Activated T-cell treated with anti-CD3 and anti-CD28 coated beads, Interleukin-2, amount 50 U/mL, for 48 hours (primary cell): Measurements from ENCODE around the gene LAMB2.

ENCODE experiments used
- DNase-seq, 2 experiments: peaks; one replicate each; pipeline ENCODE4 v3.0.0-alpha.2; 2020

The LAMB2 gene

DNA sequence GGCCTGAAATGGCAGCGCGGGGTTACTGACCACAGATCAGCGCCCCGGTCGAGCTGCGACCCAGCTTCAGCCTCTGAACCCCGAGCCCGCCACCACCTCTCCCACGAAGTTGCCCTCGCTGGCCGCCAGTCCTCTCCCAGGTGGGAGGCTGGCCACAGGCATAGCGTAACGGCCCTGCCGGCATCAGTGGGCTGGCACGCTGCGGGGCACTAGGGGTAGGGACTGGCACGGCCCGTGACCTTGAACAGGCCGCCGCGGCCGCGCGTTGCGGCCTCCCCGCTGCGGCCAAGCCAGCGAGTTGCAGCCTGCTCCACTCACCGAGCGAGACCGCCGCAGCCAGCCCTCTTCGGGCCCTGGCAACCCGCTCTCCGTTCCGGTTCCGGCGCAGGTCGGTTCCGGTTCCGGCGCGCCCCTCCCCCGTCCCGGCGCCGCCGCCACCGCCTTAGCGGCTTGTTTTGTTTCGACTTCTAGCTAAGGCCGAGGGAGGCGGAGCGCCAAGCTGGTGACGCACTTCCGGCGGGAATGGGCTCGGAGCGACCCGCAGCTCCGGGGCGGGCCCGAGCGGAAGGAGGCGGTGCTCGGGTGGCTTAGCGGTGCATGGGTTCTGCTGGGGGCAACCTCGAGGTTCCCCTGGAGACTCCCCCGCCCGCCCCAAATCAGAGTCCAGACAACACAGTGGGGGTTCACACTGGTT lies 12.3 kb downstream of the LAMB2 start, which contains the start of gene USP19:
USP19 (minus strand) TSS at position 386 of the 694 bp plus-strand sequence. CDS start 1,678 bp downstream, outside the sequence.
- DNase-seq: peak; percentile 96

DNA sequence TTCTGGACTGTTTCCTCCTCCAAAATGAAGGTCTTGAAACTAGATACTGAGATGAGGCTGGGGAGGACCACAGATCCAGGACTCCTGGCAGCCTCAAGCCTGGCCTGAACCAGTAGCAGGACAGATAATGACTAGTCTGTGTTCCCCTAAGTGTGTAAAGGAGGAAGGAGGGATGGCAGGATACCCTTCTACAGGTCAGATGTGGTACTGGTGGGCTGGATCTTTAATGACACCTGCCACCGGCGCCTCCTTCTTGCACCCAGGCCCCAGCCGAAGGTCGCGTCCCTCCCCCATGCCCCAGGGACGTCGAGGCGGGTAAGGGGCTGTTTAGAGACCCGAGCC lies 12.8 kb downstream of the LAMB2 start:
- DNase-seq: peak in 1 of 2 experiments; percentile 25

DNA sequence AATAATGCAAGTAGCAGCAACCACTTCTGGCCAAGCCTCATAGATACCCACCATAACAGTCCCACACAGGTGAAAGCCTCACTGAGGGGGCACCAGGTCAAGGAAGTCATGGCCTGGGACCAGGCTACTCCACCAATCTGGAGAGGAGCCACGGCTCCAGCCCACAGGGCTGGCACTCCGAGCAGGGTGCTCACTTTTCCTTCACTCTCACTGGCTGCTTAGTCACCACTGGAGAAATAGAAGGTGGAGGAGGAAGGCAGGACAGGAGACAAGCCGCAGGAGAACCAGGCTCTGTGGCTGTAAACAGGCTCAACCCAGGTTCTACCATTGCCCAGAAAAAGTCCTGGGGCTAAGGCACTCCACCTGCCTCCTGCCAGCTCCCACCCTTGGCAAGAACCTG lies 13.4 kb downstream of the LAMB2 start:
- no peak for DNase-seq

DNA sequence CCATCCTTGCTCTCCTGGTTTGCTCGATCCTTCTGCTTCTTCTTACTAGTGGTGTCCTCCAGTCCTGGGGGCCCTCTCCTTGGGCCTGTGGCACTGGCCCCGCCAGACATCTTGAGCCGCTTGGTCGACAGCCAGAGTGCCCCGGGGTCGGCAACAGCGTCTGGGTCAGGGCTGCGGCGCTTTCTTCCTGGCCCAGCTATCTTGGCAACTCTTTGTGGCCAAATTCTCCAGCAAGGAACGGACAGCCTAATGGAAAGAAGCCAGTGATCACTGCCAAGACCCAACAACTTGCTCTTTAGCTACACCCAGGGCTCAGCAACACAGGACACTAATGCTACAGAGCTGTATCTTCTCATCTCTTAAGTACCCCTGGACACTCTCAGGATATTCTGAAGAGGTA lies 13.8 kb downstream of the LAMB2 start:
- DNase-seq: no peak

DNA sequence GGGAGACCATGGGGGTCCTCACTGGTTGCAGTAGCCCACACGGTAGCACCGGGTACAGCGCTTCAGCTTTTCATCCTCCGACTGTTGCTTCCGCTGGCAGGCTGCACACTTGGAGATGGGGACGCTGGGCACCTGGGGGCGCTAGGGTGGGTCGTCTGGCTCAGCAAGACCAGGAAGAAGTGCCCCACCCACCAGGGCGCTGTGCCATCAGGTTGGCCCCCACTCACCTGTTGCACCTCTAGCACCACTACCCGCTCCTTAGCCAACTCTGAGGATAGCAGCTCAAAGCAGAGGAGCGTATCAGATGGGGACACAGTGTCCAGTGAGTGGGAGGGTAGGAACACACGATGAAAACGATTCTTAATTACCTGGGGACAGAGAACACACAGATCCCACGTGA lies 20.6 kb downstream of the LAMB2 start:
- DNase-seq: no peak

DNA sequence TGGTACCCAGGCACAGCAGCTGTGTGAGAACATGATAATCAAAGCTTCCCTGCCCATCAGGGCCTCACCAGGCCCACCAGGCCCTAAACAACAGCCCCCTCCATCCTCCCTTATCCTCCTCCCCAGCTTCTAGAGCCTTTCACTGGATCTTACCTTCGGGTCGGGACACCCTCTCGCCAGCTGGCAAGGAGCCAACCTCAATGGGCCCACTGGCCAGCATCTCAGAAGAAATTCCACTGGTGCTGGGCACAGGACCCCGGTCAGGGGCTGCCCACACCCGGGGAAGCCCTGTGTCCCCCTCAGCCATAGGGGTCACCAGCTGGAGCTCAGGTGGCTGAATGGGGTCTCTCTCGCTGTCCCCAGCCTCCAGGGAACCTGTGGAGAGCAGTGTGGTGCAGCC lies 21.5 kb downstream of the LAMB2 start:
- no peak for DNase-seq

DNA sequence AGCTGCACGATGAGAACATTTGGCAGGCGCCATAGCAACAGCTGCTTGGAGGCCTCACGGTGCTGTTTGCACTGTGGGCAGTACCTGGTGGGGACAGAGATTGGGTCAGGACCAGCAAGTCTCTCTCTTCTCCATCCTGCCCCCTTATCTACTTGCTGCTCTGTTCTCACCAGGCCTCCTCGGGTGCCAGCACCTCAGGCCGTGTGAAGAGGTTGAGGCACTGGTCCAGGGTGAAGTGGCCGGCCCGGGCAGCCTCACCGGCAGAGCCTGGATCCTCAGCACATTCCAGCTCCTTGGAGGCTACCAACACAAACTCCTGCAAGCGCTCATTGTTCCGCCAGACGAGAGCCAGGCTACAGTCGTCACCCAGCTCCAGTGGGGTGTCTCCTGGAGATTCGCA lies 22.1 kb downstream of the LAMB2 start:
- DNase-seq: no peak

DNA sequence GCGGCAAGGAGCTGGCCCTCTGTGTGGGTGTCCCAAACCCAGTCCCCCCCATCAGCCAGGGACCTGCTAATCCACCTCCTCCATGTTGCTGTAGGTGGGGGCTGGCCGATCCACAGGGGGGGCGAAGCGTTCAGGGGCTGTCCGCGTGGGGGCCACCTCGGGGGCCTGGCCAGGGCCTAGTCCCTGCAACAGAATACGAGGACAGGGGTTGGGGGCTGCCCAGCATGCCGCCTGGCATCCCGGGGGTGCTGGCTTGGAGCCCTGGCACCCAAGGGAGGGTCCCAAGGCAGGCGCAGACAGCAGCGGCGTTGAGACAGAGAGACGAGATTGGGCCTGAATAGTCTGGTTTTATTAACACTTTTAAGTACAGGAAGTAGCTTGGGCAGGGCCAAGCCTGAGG lies 24.5 kb downstream of the LAMB2 start:
- DNase-seq: no peak

DNA sequence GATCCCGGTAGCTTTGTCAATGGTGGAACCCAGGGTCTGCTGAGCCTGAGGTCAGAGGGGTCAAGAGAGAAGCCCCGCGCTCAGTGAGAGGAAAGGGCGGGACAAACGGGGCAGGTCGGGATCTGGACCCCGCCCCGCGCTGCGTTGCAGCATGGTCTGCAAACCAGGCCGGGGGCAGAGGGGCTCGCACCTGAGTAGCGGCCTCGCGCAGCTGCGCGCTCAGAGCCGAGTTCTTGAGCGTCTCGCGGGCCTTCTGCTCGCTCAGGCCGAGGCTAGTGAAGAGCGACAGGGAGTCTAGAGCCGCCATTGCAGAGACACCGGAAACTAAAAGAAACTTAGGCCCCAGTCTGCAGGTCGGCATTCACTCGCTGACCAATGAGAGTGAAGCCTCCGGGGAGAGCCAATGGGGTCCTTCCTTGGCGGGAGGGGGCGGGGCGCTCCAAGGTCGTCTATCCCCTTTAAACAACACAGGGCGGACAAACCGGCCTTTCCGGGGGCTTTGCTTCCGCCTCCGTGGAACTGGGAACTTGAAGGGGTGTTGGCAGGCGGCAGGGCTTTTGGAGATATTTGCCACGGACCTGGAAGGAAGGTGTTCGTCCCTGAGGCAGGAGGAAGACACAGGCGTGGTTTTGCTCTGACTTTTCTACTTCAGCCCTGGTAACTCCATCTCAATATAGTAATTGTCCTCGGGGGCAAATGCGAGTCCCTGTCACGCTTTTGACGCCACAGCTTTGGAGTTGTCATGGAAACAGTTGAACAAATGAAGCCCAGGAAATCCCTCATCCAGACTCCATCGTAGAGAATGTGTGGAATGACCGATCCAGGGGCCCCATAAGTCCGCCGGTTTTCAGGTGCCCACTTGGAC lies 28.2 kb downstream of the LAMB2 start, which contains the start of gene QARS1:
QARS1 (minus strand) TSS at position 331 of the 865 bp plus-strand sequence; CDS start at position 307, 24 bp downstream.
- DNase-seq: peak; percentile 92

DNA sequence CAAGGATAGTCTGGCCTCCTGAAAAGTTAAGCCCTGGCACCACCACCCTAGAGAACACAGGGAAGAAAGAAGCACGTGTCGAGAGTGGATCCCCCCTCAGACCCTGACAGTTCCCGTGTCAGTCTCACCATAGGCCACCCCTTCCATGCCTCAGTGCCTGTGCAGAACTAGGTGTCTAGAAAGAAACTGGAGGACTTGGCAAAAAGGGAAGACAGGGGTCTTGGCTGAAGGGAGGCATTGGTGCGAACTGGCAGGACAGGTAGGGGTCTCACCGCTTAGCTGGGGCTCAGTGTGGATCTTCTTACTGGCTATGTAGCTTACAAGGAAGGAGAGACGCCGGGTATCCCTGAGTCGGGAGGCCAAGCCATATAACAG lies 28.8 kb downstream of the LAMB2 start:
- DNase-seq: no peak

DNA sequence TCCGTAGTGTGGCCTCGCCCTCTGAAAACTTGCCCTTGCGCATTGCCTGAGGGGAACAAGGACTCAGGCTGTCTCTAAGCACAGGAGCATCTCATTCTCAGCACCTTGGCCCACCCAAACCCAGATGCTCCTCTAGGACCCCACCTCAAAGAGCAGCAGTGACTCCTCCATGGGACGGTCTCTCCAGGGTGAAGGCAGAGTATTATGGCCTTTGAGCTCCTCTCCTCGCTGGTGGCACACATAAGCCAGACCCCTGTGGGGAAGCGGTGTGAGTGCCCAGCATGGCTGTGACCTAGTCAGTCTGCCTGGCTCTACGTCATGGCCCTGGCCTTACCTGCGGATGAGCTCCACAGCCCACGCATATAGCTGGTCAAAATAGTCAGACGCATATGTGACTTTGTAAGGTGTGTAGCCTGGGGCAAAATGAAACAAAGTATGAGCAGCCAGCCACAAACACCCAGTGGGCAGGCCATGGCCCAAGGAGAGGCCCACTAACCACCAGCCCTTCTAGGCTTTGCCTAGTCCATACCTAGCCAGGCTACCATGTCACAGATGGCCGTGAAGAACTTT lies 32.7 kb downstream of the LAMB2 start:
- no peak for DNase-seq

DNA sequence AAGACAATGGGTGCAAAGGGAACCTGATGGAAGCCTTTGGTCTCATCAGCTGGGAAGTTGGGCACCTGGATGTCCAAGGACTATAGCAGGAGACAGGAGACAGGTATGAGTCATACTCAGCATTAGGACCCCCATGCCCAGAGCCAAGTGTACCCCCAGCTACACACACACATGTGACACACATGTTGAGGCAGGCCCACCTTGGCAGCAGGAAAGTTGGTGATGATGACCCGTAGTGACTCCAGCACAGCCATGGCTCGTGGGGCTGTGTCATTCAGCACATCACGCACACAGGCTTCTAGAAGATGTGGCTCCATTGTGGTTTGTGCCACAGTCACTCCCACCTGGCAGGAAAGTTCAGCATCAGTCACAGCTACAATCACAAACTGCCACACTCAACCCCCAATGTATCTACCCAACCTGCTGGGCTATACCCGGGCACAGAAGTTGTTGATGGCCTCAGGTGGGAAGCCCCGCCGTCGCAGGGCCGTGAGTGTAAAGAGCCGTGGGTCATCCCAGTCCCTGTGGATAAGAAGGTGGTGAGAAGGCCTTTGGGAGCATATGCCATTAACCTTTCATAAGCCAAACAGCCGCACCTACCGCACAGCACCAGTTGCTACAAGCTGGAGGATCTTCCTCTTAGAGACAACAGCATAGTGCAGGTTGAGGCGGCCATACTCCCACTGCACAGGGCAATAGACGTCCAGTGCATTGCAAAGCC lies 33.8 kb downstream of the LAMB2 start:
- no peak for DNase-seq

DNA sequence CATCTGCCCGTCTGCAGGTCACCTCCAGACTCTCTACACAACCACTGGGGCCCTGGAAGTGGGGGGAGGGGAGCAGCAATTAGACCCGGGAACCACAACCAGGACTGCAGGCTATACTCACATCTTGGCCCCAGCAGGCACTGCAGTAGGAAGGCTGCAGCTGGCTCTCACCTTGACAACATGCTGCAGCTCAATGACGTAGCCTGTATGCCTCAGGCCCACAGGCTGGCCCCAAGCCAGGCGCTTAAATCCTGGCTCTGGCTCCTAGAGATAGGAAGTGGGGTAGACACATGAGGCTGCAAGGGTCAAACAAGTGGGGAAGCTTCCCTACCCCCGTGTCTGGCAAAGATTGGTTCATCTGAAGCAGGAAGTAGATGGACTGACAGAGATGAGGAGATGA lies 34.4 kb downstream of the LAMB2 start:
- DNase-seq: no peak

DNA sequence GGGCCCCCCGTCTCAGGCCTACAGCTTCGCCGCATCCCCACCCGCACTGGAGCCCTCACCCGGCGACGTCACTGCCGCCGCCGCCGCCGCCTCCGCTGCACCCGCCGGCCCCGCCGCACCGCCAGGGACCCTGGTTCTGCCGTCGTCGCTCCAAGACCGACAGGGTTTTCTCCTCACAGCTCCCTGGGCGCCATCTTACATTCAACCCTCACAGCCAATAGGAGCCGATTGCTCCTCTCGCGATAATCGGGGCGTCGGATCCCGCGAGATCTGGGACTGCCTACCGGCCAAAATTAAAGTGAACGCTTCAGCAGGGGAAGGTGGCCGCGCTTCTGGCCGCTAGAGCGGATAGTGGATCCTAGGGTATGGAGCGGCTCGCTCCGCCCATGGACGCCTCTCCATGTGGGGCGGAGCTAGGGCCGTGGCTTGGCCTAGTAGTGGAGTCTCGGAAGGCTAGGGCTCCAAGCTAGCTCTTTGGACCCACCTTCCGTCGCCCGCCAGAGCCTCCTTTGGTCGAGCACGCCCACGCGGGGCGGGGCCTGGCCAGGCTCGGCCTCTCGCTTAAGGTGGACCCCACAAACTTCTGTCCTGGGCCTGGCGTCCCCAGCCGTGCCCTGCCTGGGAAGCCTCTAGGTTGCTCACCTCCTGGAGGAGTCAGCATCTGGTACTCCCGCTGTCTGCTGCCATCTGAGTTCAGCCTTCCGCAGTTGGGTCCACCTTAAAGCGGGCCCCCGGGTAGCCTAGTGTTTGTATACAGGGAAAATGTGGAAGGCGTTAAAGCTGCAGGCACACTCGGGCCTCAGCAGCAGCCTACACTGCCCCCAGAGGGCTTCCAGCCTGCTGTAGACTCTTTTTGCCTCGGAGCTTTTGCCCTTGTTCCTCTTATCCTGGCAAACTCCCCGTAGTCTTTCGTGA lies 38.7 kb downstream of the LAMB2 start, which contains the start of gene QRICH1:
QRICH1 (minus strand) TSS at position 219 of the 915 bp plus-strand sequence. CDS start 17,054 bp downstream, outside the sequence.
- DNase-seq: peak; percentile 98

DNA sequence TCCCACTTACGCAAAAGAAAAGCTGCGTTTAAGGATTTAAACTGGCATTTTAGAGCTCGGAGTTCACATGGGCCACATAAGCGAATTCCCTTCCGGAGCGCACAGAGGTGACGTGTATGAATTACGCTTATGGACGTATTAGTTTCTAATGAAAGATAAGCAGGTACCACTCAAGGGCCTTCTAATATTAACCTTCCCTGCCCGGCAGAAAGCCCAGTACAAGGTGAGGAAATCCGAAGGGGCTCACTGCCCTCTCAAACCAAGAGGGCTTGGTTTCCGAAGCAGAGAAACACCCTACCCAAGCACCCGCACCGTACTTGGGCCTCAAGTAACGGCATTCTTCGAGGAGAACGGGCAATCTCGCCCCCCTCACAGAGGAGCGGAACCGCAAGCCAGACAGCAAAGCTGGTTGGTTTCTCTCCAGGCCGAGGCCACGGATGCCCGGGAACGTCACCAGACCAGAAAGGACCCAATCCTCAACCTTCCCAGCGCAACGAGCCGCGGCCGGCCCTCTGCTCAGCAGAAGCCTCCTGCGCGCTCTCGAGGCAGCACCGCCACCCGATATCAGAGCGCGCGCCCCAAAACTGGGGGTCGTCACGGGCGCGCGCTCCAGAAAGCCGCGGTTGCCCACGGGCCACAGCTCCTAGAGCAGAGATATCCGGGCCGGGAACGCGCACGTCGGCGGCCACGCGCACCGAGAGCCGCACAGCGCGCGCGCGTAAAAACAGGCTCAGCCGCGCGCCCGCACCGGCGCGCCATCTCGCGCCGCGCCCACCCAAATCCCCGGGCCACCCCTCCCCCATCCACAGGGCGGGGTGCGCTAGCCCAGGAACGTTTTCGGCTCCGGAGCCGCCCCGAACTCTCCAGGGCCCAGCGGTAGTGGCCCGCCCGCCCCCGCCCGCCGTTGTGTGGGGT lies 39.7 kb downstream of the LAMB2 start:
- peak; percentile 89 to 91 for DNase-seq

DNA sequence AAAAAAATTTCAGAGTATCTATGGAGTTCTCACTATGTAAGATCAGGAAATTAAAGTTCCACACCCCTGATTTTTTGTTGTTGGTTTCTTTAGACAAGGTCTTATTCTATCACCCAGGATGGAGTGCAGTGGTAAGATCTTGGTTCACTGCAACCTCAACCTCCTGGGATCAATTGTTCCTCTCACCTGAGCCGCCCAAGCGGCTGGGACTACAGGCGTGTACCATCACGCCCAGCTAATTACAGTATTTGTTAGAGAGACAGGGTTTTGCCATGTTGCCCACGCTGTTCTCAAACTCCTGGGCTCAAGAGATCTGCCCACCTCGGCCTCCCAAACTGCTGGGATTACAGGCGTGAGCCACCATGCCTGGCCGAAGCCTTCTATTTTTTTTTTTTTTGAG lies 51.4 kb downstream of the LAMB2 start:
- no peak for DNase-seq

DNA sequence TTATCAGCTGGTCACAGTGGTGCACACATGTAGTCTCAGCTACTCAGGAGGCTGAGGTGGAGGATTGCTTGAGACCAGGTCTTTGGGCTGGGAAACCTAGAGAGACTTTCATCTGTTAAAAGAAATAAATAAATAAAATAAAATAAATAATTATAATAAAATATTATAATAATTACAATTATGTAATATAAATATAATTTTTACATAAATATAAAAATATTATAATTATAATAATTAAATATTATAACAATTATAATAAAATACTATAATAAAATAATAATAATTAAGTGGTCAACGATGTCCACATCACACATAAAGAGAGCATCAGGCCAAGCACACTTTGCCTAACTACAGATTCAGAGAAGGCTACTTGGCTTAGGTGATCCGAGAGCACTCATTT lies 53.6 kb downstream of the LAMB2 start:
- DNase-seq: no peak

DNA sequence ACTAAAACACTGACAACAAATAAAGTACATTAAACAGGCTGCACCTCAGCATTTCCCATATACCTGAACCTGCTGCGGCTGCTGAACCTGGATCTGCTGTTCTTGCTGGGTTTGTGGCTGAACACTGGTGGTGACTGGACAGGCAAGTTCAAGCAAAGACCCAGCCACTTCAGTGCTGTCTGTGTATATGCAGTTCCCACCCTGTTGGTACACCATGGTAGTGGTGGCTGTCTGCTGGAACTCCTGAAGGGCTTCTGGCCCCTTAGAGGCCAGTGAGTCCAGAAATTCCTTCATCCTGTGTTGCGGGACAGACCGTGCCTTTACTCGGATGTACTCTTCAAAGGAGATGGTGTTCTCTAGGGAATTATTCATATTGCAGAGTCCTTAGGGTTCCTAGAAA lies 56.2 kb downstream of the LAMB2 start:
- DNase-seq: no peak

DNA sequence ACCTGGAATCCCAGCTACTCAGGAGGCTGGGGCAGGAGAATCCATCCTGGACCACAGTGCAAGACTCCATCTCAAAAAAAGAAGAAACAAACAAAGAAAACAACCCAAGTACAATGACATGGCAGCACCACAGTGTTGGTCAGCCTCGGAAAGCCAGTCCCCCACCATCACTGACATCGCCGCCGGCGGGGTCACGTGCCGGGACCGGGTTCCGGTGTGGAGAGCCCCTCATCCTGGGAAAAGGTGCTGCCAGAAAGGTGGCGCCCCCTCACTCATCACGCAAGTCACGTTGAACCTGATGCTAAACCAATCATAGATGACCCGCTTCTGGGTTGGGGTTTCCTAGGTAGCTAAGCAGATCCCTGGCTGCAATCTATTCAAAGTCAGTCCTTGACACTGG lies 56.7 kb downstream of the LAMB2 start:
- DNase-seq: no peak
